HG03439 (cell line): ENCODE data around the gene MTARC2.

Source experiments
- ATAC-seq: cut with Tn5 transposase; IDR thresholded peaks from one replicate; pipeline ENCODE4 v1.9.1; 2021; ENCODE audit warnings: mild to moderate bottlenecking, moderate library complexity; ENCODE audit not compliant: unreplicated experiment

MTARC2 gene

GRCh38 chr1:220824031-220824989 lies 76.2 kb downstream of the MTARC2 start:
- ATAC-seq, result no peak

GRCh38 chr1:220825819-220826551 lies 77.9 kb downstream of the MTARC2 start:
- ATAC-seq, result no peak

- ATAC-seq, result no peak
Observed at GRCh38 chr1:220826729-220827128, 78.6 kb downstream of the MTARC2 start.

- ATAC-seq, result no peak
Observed at GRCh38 chr1:220827445-220828178, 79.5 kb downstream of the MTARC2 start.

- no peak for ATAC-seq
Observed at GRCh38 chr1:220828179-220828490, 80.0 kb downstream of the MTARC2 start.

GRCh38 chr1:220828950-220829586 lies 80.9 kb downstream of the MTARC2 start:
- ATAC-seq, result no peak

GRCh38 chr1:220833436-220833835 lies 85.3 kb downstream of the MTARC2 start:
- no peak for ATAC-seq
